ENCODE results near the gene CHIT1. TPM values are rescaled to one million over a fixed set of nuclear protein-coding genes. Genes with fewer than 3 reads are reported as not detected.

The CHIT1 gene
- total and polyA plus RNA-seq, 12 donors, result 0.13 to 6.5 (median 0.60) TPM; not detected in 1

DNA sequence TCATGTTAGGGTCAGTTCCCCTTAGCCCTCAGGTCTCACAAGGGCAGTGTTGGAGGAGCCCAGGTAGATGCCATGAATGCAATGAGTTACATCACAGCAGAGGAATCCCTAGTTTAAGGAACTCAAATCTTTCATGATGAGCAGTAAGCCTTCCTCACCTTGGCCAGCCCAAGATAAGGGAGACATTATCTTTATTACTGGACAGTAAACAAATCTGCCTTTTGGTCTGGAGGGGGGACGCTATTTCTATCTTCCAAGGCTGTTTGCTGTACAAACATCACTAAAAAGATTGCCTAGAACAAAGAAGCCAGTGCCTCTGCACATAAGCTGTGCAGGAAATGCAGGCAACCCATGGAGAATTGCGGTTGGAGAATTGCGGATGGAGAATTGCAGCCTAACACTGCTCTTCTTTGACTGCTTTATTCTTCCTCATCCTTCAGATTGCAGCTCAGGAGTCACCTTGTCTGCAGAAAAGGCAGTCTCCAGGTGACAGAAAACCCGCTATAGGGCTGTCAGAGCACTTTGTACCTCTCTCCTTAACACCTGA lies 40.7 kb downstream of the CHIT1 start:
- no peak for DNase-seq
- TF ChIP-seq, protein P1, sequence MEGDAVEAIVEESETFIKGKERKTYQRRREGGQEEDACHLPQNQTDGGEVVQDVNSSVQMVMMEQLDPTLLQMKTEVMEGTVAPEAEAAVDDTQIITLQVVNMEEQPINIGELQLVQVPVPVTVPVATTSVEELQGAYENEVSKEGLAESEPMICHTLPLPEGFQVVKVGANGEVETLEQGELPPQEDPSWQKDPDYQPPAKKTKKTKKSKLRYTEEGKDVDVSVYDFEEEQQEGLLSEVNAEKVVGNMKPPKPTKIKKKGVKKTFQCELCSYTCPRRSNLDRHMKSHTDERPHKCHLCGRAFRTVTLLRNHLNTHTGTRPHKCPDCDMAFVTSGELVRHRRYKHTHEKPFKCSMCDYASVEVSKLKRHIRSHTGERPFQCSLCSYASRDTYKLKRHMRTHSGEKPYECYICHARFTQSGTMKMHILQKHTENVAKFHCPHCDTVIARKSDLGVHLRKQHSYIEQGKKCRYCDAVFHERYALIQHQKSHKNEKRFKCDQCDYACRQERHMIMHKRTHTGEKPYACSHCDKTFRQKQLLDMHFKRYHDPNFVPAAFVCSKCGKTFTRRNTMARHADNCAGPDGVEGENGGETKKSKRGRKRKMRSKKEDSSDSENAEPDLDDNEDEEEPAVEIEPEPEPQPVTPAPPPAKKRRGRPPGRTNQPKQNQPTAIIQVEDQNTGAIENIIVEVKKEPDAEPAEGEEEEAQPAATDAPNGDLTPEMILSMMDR (IDR thresholded peaks at IDR 0.05), result no peak
- TF ChIP-seq POLR2A (IDR thresholded peaks at IDR 0.05), result no peak
- no peak overlapping the region for H3K27ac ChIP-seq
- H3K27me3 ChIP-seq, result no peaks in the 10 kb centered on the region
- H3K4me1 ChIP-seq (replicated peaks in 1 of 2), result no peaks in the 10 kb centered on the region
- H3K4me3 ChIP-seq, result no peak overlapping the region
- intact Hi-C loops (cut with DNase I), result no loop called here
- no peaks in the 10 kb centered on the region for H3K36me3 ChIP-seq (replicated peaks in 1 of 2)
- WGBS, 4 donors, result 73 to 82% (median 80%) methylated on average over 4 of the region's 4 CpGs
- H3K9me3 ChIP-seq (replicated peaks in 1 of 3), result no peaks in the 10 kb centered on the region

DNA sequence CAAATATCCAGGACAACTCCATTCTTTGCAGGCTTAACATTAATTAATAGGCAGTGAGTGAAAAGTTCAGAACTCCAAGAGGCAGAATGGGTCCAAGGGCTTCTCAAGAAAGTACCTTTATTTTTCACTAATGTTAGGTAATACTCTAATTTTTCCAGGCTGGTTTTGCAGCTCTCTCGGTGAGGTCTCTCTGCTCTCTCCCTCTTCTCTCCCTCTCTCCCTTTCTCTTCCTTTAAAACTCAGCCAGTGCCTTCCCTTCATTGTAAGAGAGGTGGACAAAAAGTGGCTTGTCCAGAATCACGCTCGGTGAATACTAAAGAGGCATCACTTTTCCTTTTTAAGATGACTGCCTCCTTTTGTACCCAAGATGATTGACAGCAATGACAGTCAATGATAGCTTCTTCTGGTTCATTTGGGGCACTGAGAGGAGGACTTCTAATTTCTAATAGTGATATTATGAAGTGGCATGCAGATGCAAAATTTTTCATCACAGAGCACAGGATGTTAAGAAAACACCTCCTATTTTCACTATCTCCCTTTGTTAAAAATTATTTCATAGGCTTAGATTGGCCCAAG lies 41.7 kb downstream of the CHIT1 start:
- DNase-seq, result no peak
- Histone ChIP-seq H3K4me3 (no peak overlapping the region), H3K9me3 (replicated peaks in 1 of 3) (no peaks in the 10 kb centered on the region), H3K27ac (no peak overlapping the region), H3K27me3 (no peaks in the 10 kb centered on the region), H3K36me3 (replicated peaks in 1 of 2) (no peaks in the 10 kb centered on the region), H3K4me1 (replicated peaks in 1 of 2) (no peaks in the 10 kb centered on the region)
- intact Hi-C loops (cut with DNase I), result no loop called here
- TF ChIP-seq POLR2A (IDR thresholded peaks at IDR 0.05), result no peak
- TF ChIP-seq, protein P1 (IDR thresholded peaks at IDR 0.05), result no peak
- WGBS, 4 donors, result 74 to 89% (median 85%) methylated on average over 3 of the region's 3 CpGs

DNA sequence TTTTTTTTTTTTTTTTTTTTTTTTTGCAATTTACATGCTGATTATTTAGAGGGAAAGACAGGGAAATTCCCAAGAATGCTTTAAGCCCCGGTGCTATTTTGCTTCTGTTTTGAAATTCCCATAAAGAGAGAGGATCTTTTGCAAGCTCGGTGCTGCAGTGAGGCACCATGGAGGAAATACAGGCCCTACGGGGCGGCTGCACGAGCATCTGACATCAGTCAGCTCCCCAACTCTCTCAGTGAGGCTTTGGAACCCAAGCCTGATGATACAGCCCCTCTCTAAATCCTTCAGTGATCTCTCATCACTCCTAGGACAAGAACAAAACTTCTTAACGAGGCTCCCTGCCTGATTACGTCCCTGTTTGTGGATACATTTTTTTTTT lies 42.2 kb downstream of the CHIT1 start:
- Histone ChIP-seq H3K9me3 (replicated peaks in 1 of 3) (no peaks in the 10 kb centered on the region), H3K27ac (no peak overlapping the region), H3K4me3 (no peak overlapping the region), H3K36me3 (replicated peaks in 1 of 2) (no peaks in the 10 kb centered on the region), H3K4me1 (replicated peaks in 1 of 2) (no peaks in the 10 kb centered on the region), H3K27me3 (no peaks in the 10 kb centered on the region)
- TF ChIP-seq, protein P1 (IDR thresholded peaks at IDR 0.05), result no peak
- no peak for TF ChIP-seq POLR2A (IDR thresholded peaks at IDR 0.05)
- peak in 1 of 7 donors; percentile 8 for DNase-seq
- intact Hi-C loops (cut with DNase I), result no loop called here
- WGBS, 4 donors, result 60 to 77% (median 68%) methylated on average over 7 of the region's 7 CpGs

DNA sequence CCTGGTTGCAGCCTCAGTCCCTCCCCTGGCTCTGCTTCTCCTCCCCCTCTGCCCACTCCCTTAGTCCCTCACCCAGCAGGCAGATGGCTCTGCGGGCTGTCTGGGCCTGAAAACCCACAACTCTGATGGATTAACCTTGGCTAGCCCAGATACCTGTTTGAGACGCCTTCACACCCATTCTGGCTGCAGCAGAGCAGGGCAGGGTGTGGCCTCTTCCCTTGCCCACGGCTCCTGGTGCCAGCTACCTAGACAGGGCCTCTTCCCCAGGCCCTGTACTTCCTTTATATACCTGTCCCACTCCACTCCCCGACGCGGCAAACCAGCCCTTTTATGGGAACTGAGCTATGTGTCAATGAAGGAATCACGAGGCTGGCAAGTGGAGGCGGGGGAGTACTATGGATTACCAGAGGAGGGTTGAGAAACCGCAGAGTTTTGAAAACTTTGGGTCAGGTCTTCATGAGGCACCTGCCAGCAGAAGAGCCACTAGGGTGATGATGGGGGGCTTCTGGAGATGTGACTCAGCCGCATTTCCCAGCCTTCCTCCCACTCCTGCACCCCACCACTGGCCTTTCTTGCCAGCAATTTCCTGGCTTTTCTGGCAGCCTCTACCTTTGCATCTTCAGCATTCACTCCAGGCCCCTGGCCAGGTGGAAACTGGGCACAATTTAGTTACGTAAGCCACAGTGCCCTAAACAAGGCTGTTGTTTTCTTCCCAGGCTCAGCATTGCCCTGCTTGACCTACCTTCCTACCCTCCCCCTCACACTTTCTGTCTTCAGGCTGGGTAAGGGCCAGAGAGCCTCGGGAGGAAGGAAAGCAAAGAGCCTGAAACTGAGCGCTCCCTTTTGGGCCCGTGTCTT lies 42.8 kb downstream of the CHIT1 start, which contains the start of gene CHI3L1:
CHI3L1 (minus strand) TSS at position 259 of the 858 bp plus-strand sequence; CDS start at position 178, 81 bp downstream.
- intact Hi-C loops (cut with DNase I), result no loop called here
- H3K27ac ChIP-seq, result no peak within 1 kb of the TSS
- WGBS, 4 donors, result 55 to 73% (median 64%) methylated on average over 13 to 14 of the region's 14 CpGs
- H3K27me3 ChIP-seq, result no peaks in the 10 kb centered on the region
- H3K4me3 ChIP-seq, result no peak within 1 kb of the TSS
- H3K9me3 ChIP-seq (replicated peaks in 1 of 3), result no peaks in the 10 kb centered on the region
- no peaks in the 10 kb centered on the region for H3K4me1 ChIP-seq (replicated peaks in 1 of 2)
- TF ChIP-seq, protein P1 (IDR thresholded peaks at IDR 0.05), result no peak
- TF ChIP-seq POLR2A (IDR thresholded peaks at IDR 0.05), result no peak
- DNase-seq, result peak in 1 of 7 donors; percentile 13
- H3K36me3 ChIP-seq (replicated peaks in 1 of 2), result no peaks in the 10 kb centered on the region
